Left ventricle myocardium inferior (tissue), 1 donor: ENCODE results near the gene FBXW12. TPM values are rescaled to one million over a fixed set of nuclear protein-coding genes. Genes with fewer than 3 reads are reported as not detected.

Source experiments
- DNase-seq: peaks from one replicate; pipeline ENCODE4 v3.0.0-alpha.2; 2020
- H3K27ac ChIP-seq: fragments of 200-600 bp; replicated peaks from 2 replicates; pipeline ENCODE4 v1.8.0; 2021
- H3K27me3 ChIP-seq: fragments of 200-600 bp; 2 replicates; pipeline ENCODE4 v1.8.0; 2021; ENCODE audit warnings: low read depth
- H3K36me3 ChIP-seq: fragments of 200-600 bp; 2 replicates; pipeline ENCODE4 v1.8.0; 2021
- H3K4me1 ChIP-seq: fragments of 200-600 bp; 2 replicates; pipeline ENCODE4 v1.8.0; 2021
- H3K4me3 ChIP-seq: fragments of 200-600 bp; 2 replicates; pipeline ENCODE4 v1.8.0; 2021; ENCODE audit warnings: mild to moderate bottlenecking, moderate library complexity
- H3K9me3 ChIP-seq: fragments of 200-600 bp; replicated peaks from 2 replicates; pipeline ENCODE4 v1.8.0; 2021
- intact Hi-C: fragments of 100-400 bp; cut with micrococcal nuclease; formaldehyde crosslinking; loops from one replicate; pipeline ENCODE4 v1.11.0; 2022
- total RNA-seq: library from RNA; stranded (reverse); fragmentation: NEBNext Ultra II Directional; extraction: Animal tissue kit (Norgen Biotek cat#: 25700); gene quantifications from one replicate; pipeline ENCODE4 v1.2.1, GENCODE V29; 2021
- TF ChIP-seq, protein P1 (sequence below): fragments of 200-600 bp; IDR thresholded peaks from 2 replicates; pipeline ENCODE4 v1.8.0; 2021; ENCODE audit warnings: antibody characterized with exemption, mild to moderate bottlenecking, borderline replicate concordance
- donor health status: DM: no; HTN: yes; CAD: no; lungs with severe emphysema.

The FBXW12 gene
- total RNA-seq, 1 donor from 2014 or later, result not detected

DNA sequence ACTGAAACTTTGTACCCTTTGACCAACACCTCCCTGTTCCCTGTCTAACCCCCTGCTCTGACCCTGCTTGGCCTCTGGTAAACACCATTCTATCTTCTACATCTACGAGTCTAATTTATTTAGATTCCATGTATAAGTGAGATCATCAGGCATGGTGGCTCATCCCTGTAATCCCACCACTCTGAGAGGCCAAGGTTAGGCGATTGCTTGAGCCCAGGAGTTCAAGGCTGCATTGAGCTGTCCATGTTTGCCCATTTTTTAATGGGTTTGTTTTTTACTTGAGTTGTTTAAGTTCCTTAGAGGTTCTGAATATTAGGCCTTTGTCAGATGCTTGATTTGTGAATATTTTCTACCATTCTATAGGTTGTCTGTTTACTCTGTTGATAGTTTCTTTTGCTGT, 16.9 kb downstream of the FBXW12 start:
- Histone ChIP-seq H3K36me3 (no peaks in the 10 kb centered on the region), H3K4me3 (no peak overlapping the region), H3K27me3 (peaks cover 10% of the 10 kb centered on the region), H3K27ac (no peak overlapping the region), H3K9me3 (peaks cover 10% of the 10 kb centered on the region), H3K4me1 (no peaks in the 10 kb centered on the region)
- TF ChIP-seq, protein P1, sequence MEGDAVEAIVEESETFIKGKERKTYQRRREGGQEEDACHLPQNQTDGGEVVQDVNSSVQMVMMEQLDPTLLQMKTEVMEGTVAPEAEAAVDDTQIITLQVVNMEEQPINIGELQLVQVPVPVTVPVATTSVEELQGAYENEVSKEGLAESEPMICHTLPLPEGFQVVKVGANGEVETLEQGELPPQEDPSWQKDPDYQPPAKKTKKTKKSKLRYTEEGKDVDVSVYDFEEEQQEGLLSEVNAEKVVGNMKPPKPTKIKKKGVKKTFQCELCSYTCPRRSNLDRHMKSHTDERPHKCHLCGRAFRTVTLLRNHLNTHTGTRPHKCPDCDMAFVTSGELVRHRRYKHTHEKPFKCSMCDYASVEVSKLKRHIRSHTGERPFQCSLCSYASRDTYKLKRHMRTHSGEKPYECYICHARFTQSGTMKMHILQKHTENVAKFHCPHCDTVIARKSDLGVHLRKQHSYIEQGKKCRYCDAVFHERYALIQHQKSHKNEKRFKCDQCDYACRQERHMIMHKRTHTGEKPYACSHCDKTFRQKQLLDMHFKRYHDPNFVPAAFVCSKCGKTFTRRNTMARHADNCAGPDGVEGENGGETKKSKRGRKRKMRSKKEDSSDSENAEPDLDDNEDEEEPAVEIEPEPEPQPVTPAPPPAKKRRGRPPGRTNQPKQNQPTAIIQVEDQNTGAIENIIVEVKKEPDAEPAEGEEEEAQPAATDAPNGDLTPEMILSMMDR, result no peak
- DNase-seq, result no peak
- intact Hi-C loops, result no loop called here

DNA sequence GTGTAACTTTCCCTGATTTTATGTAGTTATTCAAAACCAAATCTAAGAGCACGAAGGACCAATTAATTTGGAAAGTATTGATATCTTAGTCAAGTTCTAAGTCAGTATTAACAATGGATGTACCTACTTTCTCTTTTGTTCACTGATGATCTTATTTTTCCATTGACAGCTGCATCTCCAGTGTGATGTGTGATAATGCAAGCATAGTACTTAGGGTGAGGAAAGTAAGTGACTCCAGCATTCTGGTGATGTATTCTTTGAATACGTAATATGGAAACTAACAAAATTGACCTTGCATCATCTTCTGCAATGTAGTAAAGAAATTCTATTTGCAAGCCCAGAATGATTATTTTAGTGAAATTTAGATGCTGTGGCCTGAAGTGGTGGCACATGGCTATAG, 22.4 kb downstream of the FBXW12 start:
- TF ChIP-seq, protein P1, result no peak
- H3K9me3 ChIP-seq, result no peaks in the 10 kb centered on the region
- no peak overlapping the region for H3K27ac ChIP-seq
- H3K27me3 ChIP-seq, result peaks cover 10% of the 10 kb centered on the region
- no peaks in the 10 kb centered on the region for H3K36me3 ChIP-seq
- intact Hi-C loops, result no loop called here
- H3K4me3 ChIP-seq, result no peak overlapping the region
- no peaks in the 10 kb centered on the region for H3K4me1 ChIP-seq
- no peak for DNase-seq

DNA sequence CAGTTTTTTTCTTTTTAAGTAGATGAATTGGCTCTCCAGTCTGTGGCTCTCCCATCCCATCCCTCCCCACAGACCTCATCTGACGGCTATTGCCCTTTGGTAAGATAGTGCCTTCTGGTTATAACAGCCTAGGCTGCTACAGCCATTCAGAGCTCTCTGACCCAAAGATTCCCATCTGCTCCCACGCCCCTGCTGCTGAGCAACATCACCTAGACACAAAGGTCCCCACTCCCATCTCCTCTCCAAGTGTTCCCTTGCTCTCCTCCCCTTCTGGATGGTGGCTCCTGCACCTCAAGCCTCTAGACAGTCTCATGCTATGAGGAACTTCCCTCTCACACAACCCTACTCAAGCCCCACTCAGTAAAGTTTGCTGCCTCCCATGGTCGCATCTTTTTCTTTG, 23.7 kb downstream of the FBXW12 start:
- H3K9me3 ChIP-seq, result no peaks in the 10 kb centered on the region
- DNase-seq, result no peak
- TF ChIP-seq, protein P1, result no peak
- intact Hi-C loops, result no loop called here
- H3K27ac ChIP-seq, result no peak overlapping the region
- no peak overlapping the region for H3K4me3 ChIP-seq
- H3K36me3 ChIP-seq, result no peaks in the 10 kb centered on the region
- peaks cover 10% of the 10 kb centered on the region for H3K27me3 ChIP-seq
- H3K4me1 ChIP-seq, result no peaks in the 10 kb centered on the region

DNA sequence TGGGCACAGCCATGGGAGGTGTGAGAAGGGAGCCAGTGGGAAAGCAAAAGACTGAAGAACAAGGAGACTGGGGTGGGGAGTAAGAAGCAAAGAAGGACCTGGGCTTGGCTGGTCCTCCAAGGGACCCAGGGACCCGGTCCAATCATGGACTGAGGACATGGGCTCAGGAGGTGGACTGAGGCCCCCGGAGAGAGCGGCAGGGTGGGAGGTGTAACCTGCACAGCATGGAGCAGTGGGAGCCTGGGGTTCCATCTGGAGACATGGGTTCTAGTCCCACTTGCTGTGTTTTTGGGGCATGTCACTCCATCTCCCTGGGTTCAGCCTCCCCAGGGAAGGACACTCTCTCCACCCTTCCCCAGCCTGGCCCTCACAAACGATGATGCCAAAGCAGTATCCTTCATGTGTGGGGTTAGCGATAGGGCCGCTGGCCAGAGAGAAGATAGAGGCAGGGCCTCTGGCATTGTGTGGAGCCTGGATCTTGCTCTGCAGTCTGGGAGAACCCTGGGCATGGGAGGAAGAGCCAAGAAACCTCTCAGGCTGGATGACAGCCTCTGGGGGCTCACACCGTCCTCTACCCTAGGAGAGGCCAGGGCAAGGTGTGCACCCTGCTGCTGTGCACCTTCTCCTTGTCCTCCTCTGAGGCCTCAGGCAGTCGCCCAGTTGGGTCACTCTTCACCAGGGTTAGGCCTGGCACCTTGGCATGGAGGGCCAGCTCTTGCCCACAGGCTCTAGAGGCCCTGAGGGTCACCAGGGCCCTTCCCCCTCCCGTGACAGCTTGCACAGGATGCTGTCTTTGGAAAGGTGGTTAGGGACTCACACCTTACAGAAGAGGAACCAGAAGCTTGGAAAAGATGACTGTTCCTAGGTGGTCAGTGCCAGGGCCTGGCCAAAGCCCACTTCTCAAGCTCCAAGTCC, 26.0 kb downstream of the FBXW12 start:
- TF ChIP-seq, protein P1, result no peak
- Histone ChIP-seq H3K27ac (no peak overlapping the region), H3K27me3 (peaks cover 10% of the 10 kb centered on the region), H3K36me3 (no peaks in the 10 kb centered on the region), H3K4me1 (peaks cover 13% of the 10 kb centered on the region), H3K4me3 (no peak overlapping the region), H3K9me3 (no peaks in the 10 kb centered on the region)
- DNase-seq, result no peak
- intact Hi-C loops, result no loop called here

DNA sequence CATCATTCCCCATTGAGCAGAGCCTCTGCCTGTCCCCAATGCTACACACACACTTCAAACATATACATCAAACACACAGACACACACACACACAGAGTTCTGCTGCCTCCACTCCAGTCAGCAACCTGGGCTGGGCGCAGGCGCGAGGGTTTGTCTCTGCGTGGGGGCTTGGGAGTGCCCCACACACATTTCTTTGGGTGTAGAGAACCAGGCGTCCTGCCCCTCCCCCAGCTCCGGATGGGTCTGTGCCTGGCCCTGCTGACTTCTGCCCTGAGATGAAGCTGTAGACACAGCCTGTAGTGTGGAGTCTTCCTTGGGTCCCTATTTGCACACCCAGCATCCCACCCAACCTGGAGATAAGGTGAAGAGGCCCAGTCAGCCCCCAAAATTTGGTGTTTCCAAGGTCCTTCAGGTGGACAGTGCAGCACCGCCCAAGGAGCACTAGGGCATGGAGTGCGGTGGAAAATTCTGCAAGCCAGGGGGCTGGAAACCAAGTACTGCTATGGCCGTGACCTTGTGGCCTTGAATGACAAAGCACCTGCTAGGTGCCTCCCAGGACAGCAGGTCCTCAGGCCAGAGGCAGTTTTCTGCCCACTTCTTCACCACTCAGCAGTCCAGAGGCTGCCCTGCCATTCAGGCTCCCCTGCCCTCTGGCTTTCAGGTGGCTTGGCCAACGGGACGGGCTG, 26.8 kb downstream of the FBXW12 start:
- Histone ChIP-seq H3K4me3 (no peak overlapping the region), H3K9me3 (no peaks in the 10 kb centered on the region), H3K27ac (no peak overlapping the region), H3K36me3 (peaks cover 4% of the 10 kb centered on the region), H3K27me3 (peaks cover 2% of the 10 kb centered on the region), H3K4me1 (peaks cover 13% of the 10 kb centered on the region)
- TF ChIP-seq, protein P1, result no peak
- intact Hi-C loops, result no loop called here
- DNase-seq, result no peak
